WERI-Rb-1 (cell line): Measurements from ENCODE around the gene CARMIL3.

ENCODE experiments used
- DNase-seq: peaks from one replicate; pipeline ENCODE4 v3.0.0-alpha.2; 2020
- H3K27ac ChIP-seq: fragments of 250-450 bp; sonication (Bioruptor Pico); 2 replicates; pipeline ENCODE4 v1.5.1; 2020; ENCODE audit warnings: mild to moderate bottlenecking, moderate library complexity
- H3K27me3 ChIP-seq: fragments of 250-450 bp; sonication (Bioruptor Pico); 2 replicates; pipeline ENCODE4 v1.5.1; 2021; ENCODE audit warnings: mild to moderate bottlenecking, low read depth, moderate library complexity; ENCODE audit not compliant: insufficient read depth, severe bottlenecking
- H3K36me3 ChIP-seq: fragments of 250-450 bp; sonication (Bioruptor Pico); 2 replicates; pipeline ENCODE4 v1.5.1; 2020; ENCODE audit warnings: mild to moderate bottlenecking, moderate library complexity
- H3K4me3 ChIP-seq: 2 replicates; pipeline ENCODE4 v1.5.1; 2011; ENCODE audit warnings: low read depth, mild to moderate bottlenecking, control low read depth, low read length
- H3K9me3 ChIP-seq: fragments of 250-450 bp; sonication (Bioruptor Pico); 2 replicates; pipeline ENCODE4 v1.5.1; 2021; ENCODE audit warnings: mild to moderate bottlenecking, moderate library complexity; ENCODE audit not compliant: severe bottlenecking
- TF ChIP-seq, protein P1 (sequence below): IDR thresholded peaks from 2 replicates; pipeline ENCODE4 v1.5.1; 2011; ENCODE audit warnings: low read depth, mild to moderate bottlenecking, control low read depth, inconsistent platforms, low read length

CARMIL3 gene

DNA sequence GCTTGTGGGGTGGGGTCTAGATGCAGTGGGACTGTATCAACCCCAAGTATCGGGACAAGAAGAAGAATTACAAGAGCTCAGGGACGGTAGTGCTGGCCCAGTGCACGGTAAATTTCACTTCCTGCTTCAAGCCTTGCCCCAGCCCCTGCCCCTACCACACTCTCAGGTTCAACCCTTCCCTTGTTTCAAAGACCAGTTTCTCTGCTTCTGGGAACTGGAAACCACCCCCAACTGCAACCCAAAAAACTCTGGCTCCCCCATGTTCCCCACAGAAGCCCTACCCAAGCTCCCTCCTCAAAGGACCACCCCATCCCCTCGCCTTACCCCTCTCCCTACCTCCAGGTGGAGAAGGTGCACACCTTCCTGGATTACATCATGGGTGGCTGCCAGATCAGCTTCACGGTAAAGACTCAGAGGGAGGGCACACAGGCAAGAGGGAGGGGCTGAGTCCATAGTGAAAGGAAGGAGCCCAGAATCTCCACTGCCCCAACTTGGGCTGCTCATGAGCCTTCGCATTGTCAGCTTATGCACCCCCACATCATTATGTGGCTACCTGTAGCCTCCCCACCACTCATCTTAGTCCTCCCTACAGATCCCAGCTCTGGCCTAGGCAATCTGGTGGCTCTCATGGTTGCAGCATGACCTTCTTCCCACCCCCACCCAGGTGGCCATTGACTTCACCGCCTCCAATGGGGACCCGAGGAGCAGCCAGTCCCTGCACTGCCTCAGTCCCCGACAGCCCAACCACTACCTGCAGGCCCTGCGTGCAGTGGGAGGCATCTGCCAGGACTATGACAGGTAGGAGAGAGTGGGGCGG is 23.9 kb downstream of the CARMIL3 start:
- no peaks in the 10 kb centered on the region for H3K27me3 ChIP-seq
- no peaks in the 10 kb centered on the region for H3K36me3 ChIP-seq
- TF ChIP-seq, protein P1, sequence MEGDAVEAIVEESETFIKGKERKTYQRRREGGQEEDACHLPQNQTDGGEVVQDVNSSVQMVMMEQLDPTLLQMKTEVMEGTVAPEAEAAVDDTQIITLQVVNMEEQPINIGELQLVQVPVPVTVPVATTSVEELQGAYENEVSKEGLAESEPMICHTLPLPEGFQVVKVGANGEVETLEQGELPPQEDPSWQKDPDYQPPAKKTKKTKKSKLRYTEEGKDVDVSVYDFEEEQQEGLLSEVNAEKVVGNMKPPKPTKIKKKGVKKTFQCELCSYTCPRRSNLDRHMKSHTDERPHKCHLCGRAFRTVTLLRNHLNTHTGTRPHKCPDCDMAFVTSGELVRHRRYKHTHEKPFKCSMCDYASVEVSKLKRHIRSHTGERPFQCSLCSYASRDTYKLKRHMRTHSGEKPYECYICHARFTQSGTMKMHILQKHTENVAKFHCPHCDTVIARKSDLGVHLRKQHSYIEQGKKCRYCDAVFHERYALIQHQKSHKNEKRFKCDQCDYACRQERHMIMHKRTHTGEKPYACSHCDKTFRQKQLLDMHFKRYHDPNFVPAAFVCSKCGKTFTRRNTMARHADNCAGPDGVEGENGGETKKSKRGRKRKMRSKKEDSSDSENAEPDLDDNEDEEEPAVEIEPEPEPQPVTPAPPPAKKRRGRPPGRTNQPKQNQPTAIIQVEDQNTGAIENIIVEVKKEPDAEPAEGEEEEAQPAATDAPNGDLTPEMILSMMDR = no peak
- no peaks in the 10 kb centered on the region for H3K9me3 ChIP-seq
- H3K4me3 ChIP-seq = no peak overlapping the region
- H3K27ac ChIP-seq = no peak overlapping the region
- no peak for DNase-seq

DNA sequence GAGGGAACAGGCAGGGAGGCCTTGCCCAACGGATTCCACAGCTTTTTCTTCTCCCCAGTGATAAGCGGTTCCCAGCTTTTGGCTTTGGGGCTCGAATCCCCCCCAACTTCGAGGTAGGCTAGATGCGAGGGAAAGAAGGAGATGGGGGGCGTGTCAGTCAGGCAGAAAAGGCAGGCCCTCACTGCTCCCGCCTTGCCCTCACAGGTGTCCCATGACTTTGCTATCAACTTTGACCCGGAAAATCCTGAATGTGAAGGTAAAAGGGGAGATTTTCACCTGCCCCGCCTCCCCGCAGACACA is 24.4 kb downstream of the CARMIL3 start:
- Histone ChIP-seq H3K4me3 (no peak overlapping the region), H3K9me3 (no peaks in the 10 kb centered on the region), H3K36me3 (no peaks in the 10 kb centered on the region), H3K27ac (no peak overlapping the region), H3K27me3 (no peaks in the 10 kb centered on the region)
- DNase-seq = no peak
- TF ChIP-seq, protein P1 = no peak

DNA sequence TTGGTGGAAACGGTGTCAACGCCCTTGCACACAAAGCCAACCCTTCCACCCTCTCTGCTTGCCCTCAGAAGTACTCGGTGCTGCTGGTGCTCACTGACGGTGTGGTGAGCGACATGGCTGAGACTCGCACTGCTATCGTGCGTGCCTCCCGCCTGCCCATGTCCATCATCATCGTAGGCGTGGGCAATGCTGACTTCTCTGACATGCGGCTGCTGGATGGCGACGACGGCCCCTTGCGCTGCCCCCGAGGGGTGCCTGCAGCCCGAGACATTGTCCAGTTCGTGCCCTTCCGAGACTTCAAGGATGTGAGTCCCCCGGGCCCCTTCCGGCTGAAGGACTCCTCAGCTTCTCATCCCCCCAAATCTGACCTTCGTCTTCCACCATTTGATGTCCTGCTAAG is 25.3 kb downstream of the CARMIL3 start:
- H3K27me3 ChIP-seq = no peaks in the 10 kb centered on the region

DNA sequence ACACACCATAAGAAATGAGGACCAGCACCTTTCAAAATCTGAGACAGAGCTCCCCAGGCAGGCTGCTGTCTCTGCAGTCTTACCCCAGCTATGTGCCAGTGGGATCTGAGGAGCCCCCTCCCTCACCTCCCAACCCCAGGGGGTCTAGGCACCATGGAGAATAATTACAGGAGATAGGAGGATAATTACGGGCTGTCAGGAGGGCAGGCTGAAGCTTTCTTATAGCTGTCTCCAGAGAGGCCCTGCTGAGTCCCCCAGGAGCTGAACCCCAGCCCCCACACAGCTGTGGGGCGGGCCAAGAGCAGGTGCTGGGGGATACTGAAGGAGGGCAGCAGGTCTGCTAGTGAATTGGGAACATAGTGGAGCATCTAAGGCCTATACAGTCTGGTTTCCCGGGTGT is 26.3 kb downstream of the CARMIL3 start:
- TF ChIP-seq, protein P1 = no peak
- peak overlapping the region; percentile 79 for H3K27ac ChIP-seq
- no peak overlapping the region for H3K4me3 ChIP-seq
- peak; percentile 64 for DNase-seq
- H3K36me3 ChIP-seq = no peaks in the 10 kb centered on the region
- H3K27me3 ChIP-seq = no peaks in the 10 kb centered on the region
- no peaks in the 10 kb centered on the region for H3K9me3 ChIP-seq

More for the DNA sequence above, 25.3 kb downstream of the CARMIL3 start:
- H3K27ac ChIP-seq = no peak overlapping the region
- H3K36me3 ChIP-seq = no peaks in the 10 kb centered on the region
- H3K9me3 ChIP-seq = no peaks in the 10 kb centered on the region
- TF ChIP-seq, protein P1 = no peak
- no peak for DNase-seq
- H3K4me3 ChIP-seq = no peak overlapping the region

DNA sequence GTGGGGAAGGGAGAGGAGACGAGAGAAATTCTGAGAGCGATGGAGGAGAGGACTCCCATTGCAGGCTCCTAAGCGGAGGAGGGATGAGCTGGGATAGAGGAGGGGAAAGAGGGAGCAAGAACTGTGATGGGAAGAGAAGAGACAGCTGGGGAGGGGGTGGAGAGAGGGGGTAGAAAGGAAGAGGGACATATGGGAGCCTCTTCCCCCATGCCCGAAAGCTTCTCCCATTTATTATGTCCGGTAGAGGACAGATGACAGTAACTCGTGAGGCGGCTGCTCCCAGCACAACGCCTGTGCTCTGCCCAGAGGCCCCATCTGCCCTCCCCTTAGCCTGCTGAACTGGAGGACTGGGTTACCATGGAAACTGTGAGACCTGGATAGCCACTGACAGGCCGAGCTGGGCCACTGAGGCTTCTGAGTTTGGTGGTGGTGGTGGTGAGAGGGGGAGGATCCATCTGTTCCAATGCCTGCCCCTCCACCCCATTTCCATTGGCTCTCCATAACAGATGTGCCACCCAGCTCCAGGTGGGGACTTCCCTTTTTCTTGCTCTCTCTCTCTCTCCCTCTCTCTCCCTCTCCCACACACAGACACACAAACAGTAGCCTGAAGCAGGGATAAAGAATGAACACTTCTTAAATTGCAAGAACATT is 27.8 kb downstream of the CARMIL3 start:
- Histone ChIP-seq H3K9me3 (no peaks in the 10 kb centered on the region), H3K36me3 (no peaks in the 10 kb centered on the region), H3K4me3 (peak overlapping the region; percentile 70), H3K27ac (peak overlapping the region; percentile 94), H3K27me3 (no peaks in the 10 kb centered on the region)
- peak; percentile 96 for DNase-seq
- TF ChIP-seq, protein P1 = no peak

DNA sequence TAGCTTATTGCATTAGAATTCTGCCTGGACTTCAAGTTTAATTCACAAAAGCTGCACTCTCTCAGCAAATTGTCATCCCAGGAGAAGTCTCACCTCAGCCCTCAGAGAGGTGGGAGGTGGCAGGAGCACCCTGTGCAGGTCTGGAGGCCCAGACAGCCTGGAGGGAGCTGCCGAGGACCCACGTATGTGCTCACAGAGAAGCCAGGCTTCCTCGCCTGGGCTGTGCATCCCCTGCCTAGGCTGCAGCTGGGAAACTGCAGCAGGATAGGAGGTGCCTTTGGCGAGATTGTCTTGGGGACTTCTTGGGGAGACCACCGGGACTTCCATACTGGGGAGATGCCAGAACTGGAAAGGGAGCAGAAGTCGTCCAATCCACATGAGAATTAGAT is 28.3 kb downstream of the CARMIL3 start:
- no peaks in the 10 kb centered on the region for H3K27me3 ChIP-seq
- peak overlapping the region; percentile 94 for H3K27ac ChIP-seq
- H3K4me3 ChIP-seq = peak overlapping the region; percentile 70
- H3K9me3 ChIP-seq = no peaks in the 10 kb centered on the region
- DNase-seq = no peak
- TF ChIP-seq, protein P1 = no peak
- H3K36me3 ChIP-seq = no peaks in the 10 kb centered on the region
